MM.1S (cell line): Measurements from ENCODE around the gene TMEM108.

Experiments used
- EZH2 ChIP-seq: fragments of 300-600 bp; sonication (generic); optimal IDR thresholded peaks from 2 replicates; pipeline ENCODE3; 2017; ENCODE audit warnings: low read depth, mild to moderate bottlenecking, antibody characterized with exemption, low read length, mixed read lengths
- TF ChIP-seq, protein P1 (sequence below): fragments of 300-600 bp; sonication (generic); IDR thresholded peaks from 2 replicates; pipeline ENCODE4 v1.5.1; 2016; ENCODE audit warnings: antibody characterized with exemption, low read length, mixed read lengths

DNA sequence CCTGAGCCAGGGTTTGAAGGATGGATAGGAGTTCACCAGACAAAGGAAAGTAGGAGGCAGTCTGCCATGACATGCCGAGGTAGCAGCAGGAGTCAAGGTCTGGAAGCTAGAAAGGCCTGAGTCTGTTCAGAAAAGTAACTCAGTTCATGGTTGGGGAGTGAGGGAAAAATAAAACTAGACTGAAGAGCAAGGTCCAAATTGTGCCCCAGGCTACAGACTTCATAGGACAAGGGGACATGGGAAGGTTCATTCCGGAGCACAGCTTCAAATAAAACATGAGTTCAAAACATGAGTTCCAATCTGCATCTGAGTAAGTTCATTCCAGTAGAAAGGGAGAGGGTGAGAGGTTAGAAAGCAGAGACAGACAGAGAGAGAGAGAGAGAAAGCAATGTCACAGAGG is 401.4 kb downstream of the TMEM108 start:
- TF ChIP-seq, protein P1, sequence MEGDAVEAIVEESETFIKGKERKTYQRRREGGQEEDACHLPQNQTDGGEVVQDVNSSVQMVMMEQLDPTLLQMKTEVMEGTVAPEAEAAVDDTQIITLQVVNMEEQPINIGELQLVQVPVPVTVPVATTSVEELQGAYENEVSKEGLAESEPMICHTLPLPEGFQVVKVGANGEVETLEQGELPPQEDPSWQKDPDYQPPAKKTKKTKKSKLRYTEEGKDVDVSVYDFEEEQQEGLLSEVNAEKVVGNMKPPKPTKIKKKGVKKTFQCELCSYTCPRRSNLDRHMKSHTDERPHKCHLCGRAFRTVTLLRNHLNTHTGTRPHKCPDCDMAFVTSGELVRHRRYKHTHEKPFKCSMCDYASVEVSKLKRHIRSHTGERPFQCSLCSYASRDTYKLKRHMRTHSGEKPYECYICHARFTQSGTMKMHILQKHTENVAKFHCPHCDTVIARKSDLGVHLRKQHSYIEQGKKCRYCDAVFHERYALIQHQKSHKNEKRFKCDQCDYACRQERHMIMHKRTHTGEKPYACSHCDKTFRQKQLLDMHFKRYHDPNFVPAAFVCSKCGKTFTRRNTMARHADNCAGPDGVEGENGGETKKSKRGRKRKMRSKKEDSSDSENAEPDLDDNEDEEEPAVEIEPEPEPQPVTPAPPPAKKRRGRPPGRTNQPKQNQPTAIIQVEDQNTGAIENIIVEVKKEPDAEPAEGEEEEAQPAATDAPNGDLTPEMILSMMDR: no peak
- no peak for TF ChIP-seq EZH2
